Activated CD4-positive, alpha-beta T cell treated with anti-CD3 and anti-CD28 coated beads, Interleukin-2, amount 10 ng/mL, durations not matched to agents 7 days and 5 days (primary cell): ENCODE measurements around the gene MAVS. TPM values are rescaled to one million over a fixed set of nuclear protein-coding genes. Genes with fewer than 3 reads are reported as not detected.
"Not testable (repeated sequence)": the region's sequence is repeated elsewhere in the genome, so short reads cannot be mapped to it uniquely, and the experiment has no call there.

ENCODE experiments used
- CTCF ChIA-PET: fragments of 350-600 bp; sonication (Branson Sonifier 250); formaldehyde crosslinking; loops from one replicate; lab custom pipeline; 2021; ENCODE audit warnings: antibody characterized with exemption; lab: Charles Lee
- POLR2A ChIA-PET: fragments of 350-600 bp; sonication (Branson Sonifier 250); formaldehyde crosslinking; loops from one replicate; lab custom pipeline; 2021; ENCODE audit warnings: antibody characterized with exemption; lab: Charles Lee
- DNase-seq: peaks from one replicate; pipeline ENCODE4 v3.0.0-alpha.2; 2020
- H3K27ac Mint-ChIP-seq: one replicate; pipeline ENCODE4 v1.8.0; 2021; ENCODE audit warnings: mild to moderate bottlenecking, moderate library complexity, mixed read lengths
- H3K27me3 Mint-ChIP-seq: one replicate; pipeline ENCODE4 v1.8.0; 2021; ENCODE audit warnings: mixed read lengths
- H3K36me3 Mint-ChIP-seq: one replicate; pipeline ENCODE4 v1.8.0; 2021; ENCODE audit warnings: low read depth, mixed read lengths
- H3K4me1 Mint-ChIP-seq: one replicate; pipeline ENCODE4 v1.8.0; 2021; ENCODE audit warnings: mixed read lengths
- H3K4me3 Mint-ChIP-seq: one replicate; pipeline ENCODE4 v1.8.0; 2021; ENCODE audit warnings: mild to moderate bottlenecking, moderate library complexity, mixed read lengths
- H3K9me3 Mint-ChIP-seq: one replicate; pipeline ENCODE4 v1.8.0; 2021; ENCODE audit warnings: mixed read lengths
- total RNA-seq, 2 experiments: library from RNA; stranded (reverse); gene quantifications; one replicate each; pipeline ENCODE4 v1.2.3, GENCODE V29; 2021

MAVS gene
- total RNA-seq, 2 experiments from 2014 or later, result 34.8 to 36.4 TPM

GRCh38 chr20:3840201-3840600, 6.4 kb upstream of the MAVS start:
- H3K27me3 Mint-ChIP-seq, H3K4me3 Mint-ChIP-seq, H3K9me3 Mint-ChIP-seq, H3K36me3 Mint-ChIP-seq, POLR2A ChIA-PET, H3K27ac Mint-ChIP-seq, DNase-seq: not testable (repeated sequence)
- peaks cover 23% of the 10 kb centered on the region for H3K4me1 Mint-ChIP-seq
- CTCF ChIA-PET, result interaction anchor here (0.9 to 1.1 kb wide), 2 partner anchors 14 to 20 kb away, joined by 3 read pairs; partner anchors contain the start of gene AP5S1

DNA sequence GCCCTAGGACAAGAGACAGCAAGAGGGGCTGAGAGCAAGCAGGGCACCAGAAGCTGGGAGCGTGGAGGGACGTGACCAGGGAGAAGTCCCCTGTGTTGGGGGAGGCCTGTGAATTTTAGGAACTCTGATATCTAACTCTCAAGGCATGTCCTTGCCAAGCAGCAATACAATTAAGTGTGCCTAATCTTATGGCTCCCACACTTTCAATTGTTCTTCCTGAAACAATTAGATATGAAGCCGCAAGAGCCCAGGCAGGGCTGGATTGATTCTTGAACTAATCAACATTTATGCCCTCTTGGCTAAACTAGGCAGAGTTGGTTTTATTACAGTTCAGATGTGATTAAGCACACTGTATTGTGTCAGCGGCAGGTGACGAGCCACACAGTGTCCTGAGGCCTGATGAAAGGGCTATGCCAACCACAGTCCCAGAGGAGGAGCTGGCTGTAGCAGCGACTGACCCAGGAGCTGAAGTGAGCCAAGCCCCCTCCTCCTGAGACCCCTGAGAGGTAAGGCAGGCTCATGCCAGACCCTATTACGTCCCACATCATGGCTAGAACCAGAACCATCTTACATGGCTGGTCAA, 4.2 kb upstream of the MAVS start:
- Mint-ChIP-seq H3K27me3 (no peaks in the 10 kb centered on the region), H3K4me1 (peaks cover 33% of the 10 kb centered on the region), H3K27ac (no peak overlapping the region), H3K9me3 (no peaks in the 10 kb centered on the region), H3K36me3 (peaks cover 2% of the 10 kb centered on the region), H3K4me3 (no peak overlapping the region)
- DNase-seq, result no peak
- ChIA-PET CTCF (interaction anchor here (0.6 to 0.9 kb wide), 2 partner anchors 10 to 22 kb away, joined by 3 to 4 read pairs; partner anchors contain the start of gene AP5S1), POLR2A (no interaction called here)

GRCh38 chr20:3843490-3843889, 3.1 kb upstream of the MAVS start:
- peaks cover 41% of the 10 kb centered on the region for H3K4me1 Mint-ChIP-seq
- ChIA-PET POLR2A (no interaction called here), CTCF (interaction anchor here (0.9 to 1.3 kb wide), 5 partner anchors 9 to 76 kb away, joined by 3 to 6 read pairs (median 3); partner anchors contain the start of genes ADISSP, AP5S1 and CENPB)
- peaks cover 5% of the 10 kb centered on the region for H3K36me3 Mint-ChIP-seq
- H3K9me3 Mint-ChIP-seq, result no peaks in the 10 kb centered on the region
- DNase-seq, result no peak
- H3K4me3 Mint-ChIP-seq, result no peak overlapping the region
- no peaks in the 10 kb centered on the region for H3K27me3 Mint-ChIP-seq
- no peak overlapping the region for H3K27ac Mint-ChIP-seq

DNA sequence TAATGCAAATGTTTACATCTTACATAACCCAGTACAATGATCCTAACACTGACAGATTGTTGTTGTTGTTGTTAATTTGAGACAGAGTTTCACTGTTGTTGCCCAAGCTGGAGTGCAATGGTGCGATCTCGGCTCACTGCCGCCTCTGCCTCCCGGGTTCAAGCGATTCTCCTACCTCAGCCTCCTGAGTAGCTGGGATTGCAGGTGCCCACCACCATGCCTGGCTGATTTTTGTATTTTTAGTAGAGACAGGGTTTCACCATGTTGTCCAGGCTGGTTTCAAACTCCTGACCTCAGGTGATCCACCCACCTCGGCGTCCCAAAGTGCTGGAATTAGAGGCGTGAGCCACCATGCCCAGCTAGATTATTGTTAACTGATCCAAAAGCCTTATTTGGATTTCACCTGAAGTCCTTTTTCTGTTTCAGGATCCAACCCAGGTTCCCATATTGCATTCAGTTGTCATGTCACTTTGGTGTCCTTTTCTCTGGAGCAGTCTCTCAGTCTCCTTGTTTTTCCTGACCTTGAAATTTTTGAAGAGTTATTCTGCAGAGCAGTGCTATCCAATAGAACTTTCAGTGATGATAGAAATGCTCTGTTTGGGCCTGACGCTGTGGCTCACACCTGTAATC, 2.5 kb upstream of the MAVS start:
- peaks cover 41% of the 10 kb centered on the region for H3K4me1 Mint-ChIP-seq
- H3K27me3 Mint-ChIP-seq, H3K9me3 Mint-ChIP-seq, H3K27ac Mint-ChIP-seq, H3K36me3 Mint-ChIP-seq, POLR2A ChIA-PET, H3K4me3 Mint-ChIP-seq, DNase-seq: not testable (repeated sequence)
- CTCF ChIA-PET, result interaction anchor here (1.0 to 1.3 kb wide), 7 partner anchors 10 to 75 kb away, joined by 3 to 6 read pairs (median 4); partner anchors contain the start of genes AP5S1 and CENPB

- Mint-ChIP-seq H3K9me3 (no peaks in the 10 kb centered on the region), H3K36me3 (peaks cover 7% of the 10 kb centered on the region), H3K4me3 (peak overlapping the region; percentile 88), H3K27ac (peak overlapping the region; percentile 89), H3K27me3 (no peaks in the 10 kb centered on the region), H3K4me1 (peaks cover 32% of the 10 kb centered on the region)
- ChIA-PET POLR2A (no interaction called here), CTCF (interaction anchor here (1.9 kb wide), 1 partner anchor 59 kb away, joined by 8 read pairs; the partner anchor contains the start of gene CENPB)
- no peak for DNase-seq
Observed at GRCh38 chr20:3846378-3846739, 275 bp upstream of the MAVS start.

- Mint-ChIP-seq H3K4me3 (peak overlapping the region; percentile 88), H3K36me3 (peaks cover 7% of the 10 kb centered on the region), H3K27me3 (no peaks in the 10 kb centered on the region), H3K9me3 (no peaks in the 10 kb centered on the region), H3K4me1 (peaks cover 32% of the 10 kb centered on the region), H3K27ac (peak overlapping the region; percentile 89)
- ChIA-PET CTCF (no interaction called here), POLR2A (no interaction called here)
- DNase-seq, result peak; percentile 8
Observed at GRCh38 chr20:3847429-3847940, 851 bp downstream of the MAVS start.

DNA sequence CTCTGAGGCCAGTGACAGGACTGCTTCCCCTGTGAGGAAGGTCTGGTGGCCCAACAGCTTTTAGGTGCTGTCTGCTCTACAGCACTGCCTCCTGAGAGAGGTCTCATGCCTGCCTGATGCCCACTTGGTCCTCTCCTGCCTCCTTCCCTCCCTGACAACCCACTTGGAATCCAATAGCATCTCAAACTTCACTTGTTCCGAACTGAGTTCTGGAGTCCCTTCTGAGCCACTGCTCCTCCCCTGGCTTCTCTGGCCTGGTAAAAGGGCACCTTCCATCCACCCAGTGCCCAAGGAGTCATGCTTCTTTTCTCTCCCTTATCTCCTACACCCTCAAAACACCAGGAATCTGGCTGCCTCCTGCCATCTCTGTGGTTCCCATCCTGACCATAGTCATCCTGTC, 1.9 kb downstream of the MAVS start:
- ChIA-PET POLR2A (no interaction called here), CTCF (no interaction called here)
- Mint-ChIP-seq H3K27me3 (no peaks in the 10 kb centered on the region), H3K4me1 (peaks cover 32% of the 10 kb centered on the region), H3K36me3 (peaks cover 7% of the 10 kb centered on the region), H3K9me3 (no peaks in the 10 kb centered on the region), H3K4me3 (peak overlapping the region; percentile 88), H3K27ac (peak overlapping the region; percentile 79)
- no peak for DNase-seq

DNA sequence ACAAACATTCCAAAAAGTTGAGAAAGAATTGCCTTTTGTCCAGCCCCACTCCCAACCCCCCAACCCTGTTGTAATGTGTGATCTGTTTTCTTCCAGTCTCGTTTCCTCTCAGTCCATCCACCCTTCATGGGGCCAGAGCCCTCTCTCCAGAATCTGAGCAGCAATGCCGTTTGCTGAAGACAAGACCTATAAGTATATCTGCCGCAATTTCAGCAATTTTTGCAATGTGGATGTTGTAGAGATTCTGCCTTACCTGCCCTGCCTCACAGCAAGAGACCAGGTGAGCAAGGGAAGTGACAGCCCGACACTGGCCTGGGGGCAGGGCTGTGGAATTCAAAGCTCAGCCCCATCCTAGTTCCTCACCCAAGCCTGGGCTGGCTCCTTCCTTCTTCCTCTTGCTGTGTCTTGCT, 7.8 kb downstream of the MAVS start:
- Mint-ChIP-seq H3K4me3 (no peak overlapping the region), H3K4me1 (peaks cover 12% of the 10 kb centered on the region), H3K27ac (peak overlapping the region; percentile 25), H3K27me3 (no peaks in the 10 kb centered on the region), H3K9me3 (no peaks in the 10 kb centered on the region), H3K36me3 (peaks cover 21% of the 10 kb centered on the region)
- ChIA-PET CTCF (interaction anchor here (0.6 to 1.9 kb wide), 26 partner anchors 10 to 390 kb away, joined by 3 to 18 read pairs (median 4); partner anchors contain the start of genes ADISSP, AP5S1 and CENPB), POLR2A (interaction anchor here (0.5 kb wide), 1 partner anchor 58 kb away, joined by 3 read pairs; the partner anchor contains the start of gene CDC25B)
- no peak for DNase-seq

GRCh38 chr20:3857405-3857804, 10.8 kb downstream of the MAVS start:
- Mint-ChIP-seq H3K4me1 (peaks cover 9% of the 10 kb centered on the region), H3K36me3 (peaks cover 41% of the 10 kb centered on the region), H3K4me3 (no peak overlapping the region), H3K27ac (no peak overlapping the region), H3K27me3 (no peaks in the 10 kb centered on the region), H3K9me3 (no peaks in the 10 kb centered on the region)
- ChIA-PET POLR2A (no interaction called here), CTCF (interaction anchor here (1.0 to 1.6 kb wide), 4 partner anchors 20 to 181 kb away, joined by 3 to 4 read pairs (median 3); partner anchors contain the start of gene CENPB)
- no peak for DNase-seq

- CTCF ChIA-PET, result interaction anchor here (0.8 to 1.6 kb wide), 4 partner anchors 9 to 227 kb away, joined by 3 to 7 read pairs (median 4); partner anchors contain the start of genes AP5S1 and CENPB
- Mint-ChIP-seq H3K9me3 (no peaks in the 10 kb centered on the region), H3K4me1 (peaks cover 9% of the 10 kb centered on the region), H3K27ac (no peak overlapping the region), H3K4me3 (no peak overlapping the region), H3K36me3 (peaks cover 54% of the 10 kb centered on the region), H3K27me3 (no peaks in the 10 kb centered on the region)
- POLR2A ChIA-PET, result no interaction called here
- no peak for DNase-seq
Observed at GRCh38 chr20:3858689-3859088, 12.1 kb downstream of the MAVS start.

- peaks cover 58% of the 10 kb centered on the region for H3K36me3 Mint-ChIP-seq
- ChIA-PET CTCF (no interaction called here), POLR2A (no interaction called here)
- no peaks in the 10 kb centered on the region for H3K27me3 Mint-ChIP-seq
- peaks cover 3% of the 10 kb centered on the region for H3K4me1 Mint-ChIP-seq
- no peak overlapping the region for H3K4me3 Mint-ChIP-seq
- H3K9me3 Mint-ChIP-seq, result no peaks in the 10 kb centered on the region
- DNase-seq, result no peak
- no peak overlapping the region for H3K27ac Mint-ChIP-seq
Observed at GRCh38 chr20:3861191-3861590, 14.6 kb downstream of the MAVS start.

DNA sequence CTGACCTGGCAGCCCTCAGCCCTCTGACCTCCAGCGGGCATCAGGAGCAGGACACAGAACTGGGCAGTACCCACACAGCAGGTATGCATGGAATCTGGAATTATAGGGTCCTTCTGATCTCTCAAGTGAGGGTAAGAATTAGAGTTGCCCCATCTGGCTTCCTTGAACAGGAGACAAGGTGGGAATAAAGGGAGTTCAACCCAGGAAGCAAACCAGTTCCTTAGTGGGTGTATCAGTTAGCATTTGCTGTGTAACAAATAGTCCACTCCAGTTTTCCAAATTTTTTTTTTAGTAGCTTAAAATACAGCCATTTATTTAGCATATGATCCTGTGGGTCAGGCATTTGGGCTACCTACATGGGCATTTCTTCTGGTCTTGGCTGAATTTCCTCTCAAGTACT, 15.7 kb downstream of the MAVS start:
- CTCF ChIA-PET, result interaction anchor here (0.5 kb wide), 1 partner anchor 353 kb away, joined by 4 read pairs; no protein-coding TSS in a partner anchor
- H3K9me3 Mint-ChIP-seq, result no peaks in the 10 kb centered on the region
- H3K4me1 Mint-ChIP-seq, result no peaks in the 10 kb centered on the region
- no peaks in the 10 kb centered on the region for H3K27me3 Mint-ChIP-seq
- no peak for DNase-seq
- H3K27ac Mint-ChIP-seq, result no peak overlapping the region
- H3K36me3 Mint-ChIP-seq, result peaks cover 55% of the 10 kb centered on the region
- POLR2A ChIA-PET, result no interaction called here
- no peak overlapping the region for H3K4me3 Mint-ChIP-seq

- H3K27me3 Mint-ChIP-seq, result no peaks in the 10 kb centered on the region
- no peak overlapping the region for H3K4me3 Mint-ChIP-seq
- H3K36me3 Mint-ChIP-seq, result peaks cover 50% of the 10 kb centered on the region
- H3K9me3 Mint-ChIP-seq, result no peaks in the 10 kb centered on the region
- ChIA-PET POLR2A (no interaction called here), CTCF (no interaction called here)
- no peak for DNase-seq
- no peaks in the 10 kb centered on the region for H3K4me1 Mint-ChIP-seq
- H3K27ac Mint-ChIP-seq, result no peak overlapping the region
Observed at GRCh38 chr20:3863317-3863716, 16.7 kb downstream of the MAVS start.
